ENCODE data around the gene ZNF430. TPM values are rescaled to one million over a fixed set of nuclear protein-coding genes. Genes with fewer than 3 reads are reported as not detected.

ZNF430 gene
- total and polyA plus RNA-seq, 9 of the 15 experiments (the other 6 are each of a cell fraction or from before 2014, with no cell fraction given), result 4.7 to 15.4 (median 9.4) TPM

DNA sequence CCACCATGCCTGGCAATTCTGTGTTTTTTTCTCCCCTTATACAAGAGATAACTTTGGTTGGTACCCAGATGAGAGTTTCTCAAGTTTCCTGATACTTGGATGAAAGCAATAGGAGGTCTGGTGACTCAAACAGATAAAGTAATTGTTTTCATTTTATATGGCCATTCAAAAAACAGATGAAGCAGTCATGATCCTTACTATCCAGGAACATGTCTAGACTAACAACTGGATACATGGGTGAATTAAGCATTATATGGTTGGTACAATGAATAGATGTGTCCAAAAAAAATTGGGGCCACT is 8.5 kb downstream of the ZNF430 start:
- no TSS peak for BruUV-seq (replicated peaks)
- Histone ChIP-seq H3K27ac (ENCODE audit: extremely low read depth, low read depth, low read length) (no peak overlapping the region), H3K4me3 (no peak overlapping the region), H3K79me2 (ENCODE audit: control insufficient read depth, insufficient read depth, low read length) (peaks cover 53% of the 10 kb centered on the region), H2AFZ (ENCODE audit: low read depth, low read length) (no peak overlapping the region), H3K36me3 (ENCODE audit: control insufficient read depth, insufficient read depth, low read length) (peaks cover 42% of the 10 kb centered on the region), H3K9me3 (replicated peaks; ENCODE audit: control insufficient read depth, insufficient read depth, low read depth, low read length) (no peaks in the 10 kb centered on the region), H3K9me1 (ENCODE audit: control insufficient read depth, insufficient read depth, low read length) (no peaks in the 10 kb centered on the region), H3K27me3 (ENCODE audit: control insufficient read depth in 2 of 2, insufficient read depth in 2 of 2, low read length in 2 of 2) (no peaks in the 10 kb centered on the region), H3K9ac (ENCODE audit: insufficient read depth in 1 of 2, low read depth in 2 of 2, low read length in 2 of 2) (no peak overlapping the region), H4K20me1 (replicated peaks; ENCODE audit: control insufficient read depth, insufficient read depth, low read length) (no peaks in the 10 kb centered on the region), H3K4me1 (replicated peaks in 1 of 2; ENCODE audit: control insufficient read depth in 2 of 2, insufficient read depth in 2 of 2, low read length in 2 of 2) (0 out of 5 replicates have a peak, but pooled peaks cover 2 to 3% of the 10 kb centered on the region in 2 experiments), H3K4me2 (ENCODE audit: insufficient read depth, low read length) (no peak overlapping the region)
- CTCF ChIA-PET (ENCODE audit: low intra/inter-chr PET ratio), result no interaction called here
- ATAC-seq (no peak), DNase-seq (ENCODE audit: extremely low read depth in 1 of 4, low spot score in 3 of 4) (no peak), FAIRE-seq (no peak)
- TF ChIP-seq MBD1 (CRISPR knock-in tag; IDR thresholded peaks at IDR 0.05), result no peak
- POLR2A ChIA-PET, result no interaction called here
- in situ Hi-C loops (cut with MboI) (no loop called here), intact Hi-C loops (cut with micrococcal nuclease) (no loop called here)

DNA sequence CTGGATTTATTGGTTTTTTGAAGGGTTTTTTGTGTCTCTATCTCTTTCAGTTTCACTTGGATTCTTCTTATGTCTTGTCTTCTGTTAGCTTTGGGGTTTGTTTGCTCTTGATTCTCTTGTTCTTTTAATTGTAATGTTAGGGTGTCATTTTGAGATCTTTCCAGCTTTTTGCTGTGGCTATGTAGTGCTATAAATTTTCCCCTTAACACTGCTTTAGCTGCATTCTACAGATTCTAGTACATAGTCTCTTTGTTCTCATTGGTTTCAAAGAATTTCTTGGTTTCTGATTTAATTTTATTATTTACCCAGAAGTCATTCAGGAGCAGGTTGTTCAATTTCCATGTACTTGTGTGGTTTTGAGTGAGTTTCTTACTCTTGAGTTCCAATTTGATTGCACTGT is 24.6 kb downstream of the ZNF430 start:
- no peak for DNase-seq (ENCODE audit: extremely low read depth in 1 of 4, low spot score in 3 of 4)
- FAIRE-seq, result no peak
- ChIA-PET POLR2A (interaction anchor here (1.0 kb wide), 1 partner anchor 20 kb away, joined by 4 read pairs; no protein-coding TSS in a partner anchor), CTCF (ENCODE audit: low intra/inter-chr PET ratio) (no interaction called here)
- H3K4me1 ChIP-seq (replicated peaks in 1 of 2; ENCODE audit: control insufficient read depth in 2 of 2, insufficient read depth in 2 of 2, low read length in 2 of 2), result no peaks in the 10 kb centered on the region; a peak in 1 of 5 replicates
- no peak overlapping the region for H3K4me2 ChIP-seq (ENCODE audit: insufficient read depth, low read length)
- no peak overlapping the region for H3K27ac ChIP-seq (ENCODE audit: extremely low read depth, low read depth, low read length)
- H3K9me3 ChIP-seq (replicated peaks; ENCODE audit: control insufficient read depth, insufficient read depth, low read depth, low read length), result peaks cover 7% of the 10 kb centered on the region
- H3K4me3 ChIP-seq, result no peak overlapping the region
- H2AFZ ChIP-seq (ENCODE audit: low read depth, low read length), result no peak overlapping the region
- BruUV-seq (replicated peaks), result no TSS peak
- intact Hi-C loops (cut with micrococcal nuclease) (no loop called here), in situ Hi-C loops (cut with MboI) (no loop called here)
- H3K36me3 ChIP-seq (ENCODE audit: control insufficient read depth, insufficient read depth, low read length), result peaks cover 21% of the 10 kb centered on the region; the same call in 2 of the 3 replicates
- no peaks in the 10 kb centered on the region for H3K9me1 ChIP-seq (ENCODE audit: control insufficient read depth, insufficient read depth, low read length)
- no peak for ATAC-seq
- H3K79me2 ChIP-seq (ENCODE audit: control insufficient read depth, insufficient read depth, low read length), result peaks cover 16% of the 10 kb centered on the region; the same call in 2 of the 3 replicates
- no peak overlapping the region for H3K9ac ChIP-seq (ENCODE audit: insufficient read depth in 1 of 2, low read depth in 2 of 2, low read length in 2 of 2)
- no peaks in the 10 kb centered on the region for H3K27me3 ChIP-seq (ENCODE audit: control insufficient read depth in 2 of 2, insufficient read depth in 2 of 2, low read length in 2 of 2)
- no peaks in the 10 kb centered on the region for H4K20me1 ChIP-seq (replicated peaks; ENCODE audit: control insufficient read depth, insufficient read depth, low read length)
- TF ChIP-seq ZBTB7A (IDR thresholded peaks at IDR 0.05; ENCODE audit: borderline replicate concordance, control insufficient read depth, low read depth, low read length), result no peak
- no peak for TF ChIP-seq RAD21 (CRISPR knock-in tag; conservative IDR thresholded peaks at IDR 0.05 in 1 of 2, IDR thresholded peaks at IDR 0.05 in 1 of 2)
- TF ChIP-seq U2AF1 (optimal IDR thresholded peaks at IDR 0.05; ENCODE audit: low read depth, low read length), result no peak
- TF ChIP-seq, protein P1, sequence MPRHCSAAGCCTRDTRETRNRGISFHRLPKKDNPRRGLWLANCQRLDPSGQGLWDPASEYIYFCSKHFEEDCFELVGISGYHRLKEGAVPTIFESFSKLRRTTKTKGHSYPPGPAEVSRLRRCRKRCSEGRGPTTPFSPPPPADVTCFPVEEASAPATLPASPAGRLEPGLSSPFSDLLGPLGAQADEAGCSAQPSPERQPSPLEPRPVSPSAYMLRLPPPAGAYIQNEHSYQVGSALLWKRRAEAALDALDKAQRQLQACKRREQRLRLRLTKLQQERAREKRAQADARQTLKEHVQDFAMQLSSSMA (CRISPR knock-in tag; IDR thresholded peaks at IDR 0.05), result no peak
- no peak for TF ChIP-seq ZNF232 (CRISPR knock-in tag; IDR thresholded peaks at IDR 0.05)
- TF ChIP-seq PATZ1 (CRISPR knock-in tag; IDR thresholded peaks at IDR 0.05; ENCODE audit: borderline replicate concordance), result no peak
- no peak for TF ChIP-seq ZNF384 (IDR thresholded peaks at IDR 0.05; ENCODE audit: low read depth, low read length)
- TF ChIP-seq, protein P2, sequence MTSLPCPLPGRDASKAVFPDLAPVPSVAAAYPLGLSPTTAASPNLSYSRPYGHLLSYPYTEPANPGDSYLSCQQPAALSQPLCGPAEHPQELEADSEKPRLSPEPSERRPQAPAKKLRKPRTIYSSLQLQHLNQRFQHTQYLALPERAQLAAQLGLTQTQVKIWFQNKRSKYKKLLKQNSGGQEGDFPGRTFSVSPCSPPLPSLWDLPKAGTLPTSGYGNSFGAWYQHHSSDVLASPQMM (CRISPR knock-in tag; IDR thresholded peaks at IDR 0.05), result no peak
- TF ChIP-seq MAX (CRISPR knock-in tag; IDR thresholded peaks at IDR 0.05), result no peak
- TF ChIP-seq DACH1 (IDR thresholded peaks at IDR 0.05; ENCODE audit: partially characterized antibody), result no peak

Data from K562 (cell line).